Measurements from ENCODE around the gene SIX2. TPM values are rescaled to one million over a fixed set of nuclear protein-coding genes. Genes with fewer than 3 reads are reported as not detected.
"Not testable (repeated sequence)": the region's sequence is repeated elsewhere in the genome, so short reads cannot be mapped to it uniquely, and the experiment has no call there.

SIX2 gene
- 0.10 TPM for total RNA-seq

- Histone ChIP-seq H3K27me3 (ENCODE audit: insufficient read depth, low read length) (peaks cover 94% of the 10 kb centered on the region), H3K9me3 (ENCODE audit: low read depth, low read length) (no peaks in the 10 kb centered on the region), H3K4me3 (ENCODE audit: low read length) (no peak within 1 kb of the TSS), H3K4me1 (ENCODE audit: insufficient read depth, low read length) (peaks cover 32% of the 10 kb centered on the region)
Observed at GRCh38 chr2:45009303-45009927, at the start of gene SIX2. SIX2 (minus strand) TSS chr2:45009452; CDS start chr2:45009110, 342 bp downstream.

DNA sequence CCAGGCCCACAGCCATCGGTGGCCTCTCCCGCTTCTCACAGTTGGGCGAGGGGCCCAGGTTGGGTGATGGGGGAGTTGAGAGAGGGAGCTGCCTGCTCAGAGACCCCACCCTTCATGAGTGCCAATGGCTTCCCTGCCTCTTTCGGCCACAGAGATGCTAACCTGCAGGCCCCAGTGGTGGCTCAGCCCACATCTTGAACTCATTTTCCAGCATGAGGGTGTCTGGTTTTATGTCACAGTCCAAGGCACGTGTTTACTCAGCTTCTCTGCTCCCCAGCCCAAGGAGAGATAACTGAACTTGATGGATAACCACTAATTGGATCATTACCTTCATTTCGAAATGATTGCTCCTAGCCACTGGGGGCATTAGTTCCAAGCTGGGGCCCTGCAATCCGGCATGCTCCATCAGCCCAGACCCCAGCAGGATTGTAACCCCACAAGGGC, 45.9 kb upstream of the SIX2 start:
- Histone ChIP-seq H3K9me3 (ENCODE audit: low read depth, low read length) (no peaks in the 10 kb centered on the region), H3K27me3 (ENCODE audit: insufficient read depth, low read length) (no peaks in the 10 kb centered on the region), H3K4me1 (ENCODE audit: insufficient read depth, low read length) (no peaks in the 10 kb centered on the region), H3K4me3 (ENCODE audit: low read length) (no peak overlapping the region)

DNA sequence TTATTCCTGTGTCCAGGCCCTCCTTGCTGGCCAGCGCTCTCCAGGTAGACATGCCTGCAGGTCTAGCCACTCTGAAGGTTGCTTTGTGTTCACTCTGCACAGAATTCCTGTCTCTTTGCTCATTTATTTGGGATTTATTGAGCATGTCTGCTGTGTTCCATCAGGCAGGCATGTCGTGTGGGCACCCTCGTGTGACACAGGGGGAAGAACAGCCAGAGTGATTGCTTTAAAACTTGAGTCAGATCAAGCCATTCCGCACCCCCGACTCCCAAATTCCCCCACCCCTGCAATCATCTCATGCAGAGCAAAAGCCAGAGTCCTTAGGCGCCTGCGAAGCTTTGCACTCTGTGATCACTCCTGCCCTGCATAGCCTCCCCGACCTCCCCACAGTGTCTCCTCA, 44.7 kb upstream of the SIX2 start:
- no peaks in the 10 kb centered on the region for H3K4me1 ChIP-seq (ENCODE audit: insufficient read depth, low read length)
- H3K9me3 ChIP-seq (ENCODE audit: low read depth, low read length): no peaks in the 10 kb centered on the region
- H3K4me3 ChIP-seq (ENCODE audit: low read length): no peak overlapping the region
- H3K27me3 ChIP-seq (ENCODE audit: insufficient read depth, low read length): no peaks in the 10 kb centered on the region

- no peak overlapping the region for H3K4me3 ChIP-seq (ENCODE audit: low read length)
- H3K27me3 ChIP-seq (ENCODE audit: insufficient read depth, low read length): no peaks in the 10 kb centered on the region
- H3K4me1 ChIP-seq (ENCODE audit: insufficient read depth, low read length): no peaks in the 10 kb centered on the region
- H3K9me3 ChIP-seq (ENCODE audit: low read depth, low read length): no peaks in the 10 kb centered on the region
Observed at GRCh38 chr2:45052388-45052928, 43.2 kb upstream of the SIX2 start.

GRCh38 chr2:45049569-45050336, 40.5 kb upstream of the SIX2 start:
- no peaks in the 10 kb centered on the region for H3K9me3 ChIP-seq (ENCODE audit: low read depth, low read length)
- no peak overlapping the region for H3K4me3 ChIP-seq (ENCODE audit: low read length)
- H3K4me1 ChIP-seq (ENCODE audit: insufficient read depth, low read length): no peaks in the 10 kb centered on the region
- no peaks in the 10 kb centered on the region for H3K27me3 ChIP-seq (ENCODE audit: insufficient read depth, low read length)

GRCh38 chr2:45047301-45047700, 38.0 kb upstream of the SIX2 start:
- no peaks in the 10 kb centered on the region for H3K4me1 ChIP-seq (ENCODE audit: insufficient read depth, low read length)
- H3K9me3 ChIP-seq (ENCODE audit: low read depth, low read length): no peaks in the 10 kb centered on the region
- no peaks in the 10 kb centered on the region for H3K27me3 ChIP-seq (ENCODE audit: insufficient read depth, low read length)
- no peak overlapping the region for H3K4me3 ChIP-seq (ENCODE audit: low read length)

GRCh38 chr2:45046786-45047185, 37.5 kb upstream of the SIX2 start:
- Histone ChIP-seq H3K27me3 (ENCODE audit: insufficient read depth, low read length) (no peaks in the 10 kb centered on the region), H3K4me3 (ENCODE audit: low read length) (no peak overlapping the region), H3K4me1 (ENCODE audit: insufficient read depth, low read length) (no peaks in the 10 kb centered on the region), H3K9me3 (ENCODE audit: low read depth, low read length) (no peaks in the 10 kb centered on the region)

DNA sequence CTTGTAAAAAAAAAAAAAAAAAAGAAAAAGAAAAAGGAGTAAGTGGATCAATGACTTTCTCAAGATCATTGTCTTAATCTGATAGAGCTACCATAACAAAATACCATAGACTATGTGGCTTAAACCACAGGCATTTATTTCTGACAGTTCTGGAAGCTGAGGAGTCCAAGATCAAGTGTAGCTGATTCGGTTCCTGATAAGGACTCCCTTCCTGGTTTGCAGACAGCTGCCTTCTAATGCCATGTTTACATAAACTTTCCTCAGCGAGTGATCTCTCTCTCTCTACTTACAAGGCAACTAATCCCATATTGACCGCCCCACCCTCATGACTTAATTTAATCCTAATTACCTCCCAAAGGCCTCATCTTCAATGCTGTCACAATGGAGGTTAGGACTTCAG, 36.5 kb upstream of the SIX2 start:
- H3K9me3 ChIP-seq (ENCODE audit: low read depth, low read length): no peaks in the 10 kb centered on the region
- H3K4me1 ChIP-seq (ENCODE audit: insufficient read depth, low read length): no peaks in the 10 kb centered on the region
- H3K27me3 ChIP-seq (ENCODE audit: insufficient read depth, low read length): no peaks in the 10 kb centered on the region
- H3K4me3 ChIP-seq (ENCODE audit: low read length): no peak overlapping the region

DNA sequence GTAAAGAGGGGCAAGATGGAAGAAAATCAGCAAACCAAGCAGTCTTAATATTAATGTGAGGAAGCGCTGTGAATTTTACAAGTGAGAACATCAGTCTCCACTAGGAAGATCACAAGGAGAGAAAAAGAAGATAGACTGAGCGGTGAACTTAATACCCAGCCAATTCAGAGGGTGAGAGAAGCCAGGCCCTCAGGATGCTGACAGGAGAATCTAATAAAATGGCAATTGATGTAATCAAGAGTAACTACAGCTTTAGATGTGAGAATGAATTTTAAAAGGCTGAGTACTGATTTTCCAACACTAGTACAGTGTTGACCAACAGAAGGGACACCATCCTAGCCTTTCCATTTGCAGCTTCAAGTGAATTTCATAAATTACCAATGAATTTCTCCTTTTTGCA, 35.7 kb upstream of the SIX2 start:
- no peaks in the 10 kb centered on the region for H3K9me3 ChIP-seq (ENCODE audit: low read depth, low read length)
- no peak overlapping the region for H3K4me3 ChIP-seq (ENCODE audit: low read length)
- no peaks in the 10 kb centered on the region for H3K4me1 ChIP-seq (ENCODE audit: insufficient read depth, low read length)
- H3K27me3 ChIP-seq (ENCODE audit: insufficient read depth, low read length): no peaks in the 10 kb centered on the region

GRCh38 chr2:45043174-45043573, 33.9 kb upstream of the SIX2 start:
- H3K9me3 ChIP-seq (ENCODE audit: low read depth, low read length): no peaks in the 10 kb centered on the region
- H3K27me3 ChIP-seq (ENCODE audit: insufficient read depth, low read length): no peaks in the 10 kb centered on the region
- no peaks in the 10 kb centered on the region for H3K4me1 ChIP-seq (ENCODE audit: insufficient read depth, low read length)
- H3K4me3 ChIP-seq (ENCODE audit: low read length): no peak overlapping the region

GRCh38 chr2:45042401-45042800, 33.1 kb upstream of the SIX2 start:
- Histone ChIP-seq H3K4me3 (ENCODE audit: low read length) (no peak overlapping the region), H3K4me1 (ENCODE audit: insufficient read depth, low read length) (no peaks in the 10 kb centered on the region), H3K27me3 (ENCODE audit: insufficient read depth, low read length) (no peaks in the 10 kb centered on the region), H3K9me3 (ENCODE audit: low read depth, low read length) (no peaks in the 10 kb centered on the region)

DNA sequence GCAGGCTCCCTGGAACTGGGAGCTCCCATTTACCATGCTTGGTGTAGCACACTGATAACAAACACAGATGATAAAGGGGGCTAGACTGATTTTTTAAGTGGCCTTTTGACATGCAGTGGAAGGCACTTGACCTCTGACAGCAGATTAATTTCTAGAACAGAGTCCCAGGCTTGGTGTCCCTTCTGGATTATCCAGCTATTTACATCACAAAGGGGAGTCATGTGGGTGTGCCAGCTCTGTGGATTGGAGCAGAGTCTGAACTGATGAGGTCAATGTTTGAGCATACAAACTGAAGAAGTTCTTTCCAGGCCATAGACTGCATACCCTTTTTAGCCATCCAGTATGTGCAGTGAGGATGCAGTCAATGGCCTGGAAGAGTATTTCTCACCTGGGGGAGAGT, 31.5 kb upstream of the SIX2 start:
- H3K9me3 ChIP-seq (ENCODE audit: low read depth, low read length): no peaks in the 10 kb centered on the region
- no peaks in the 10 kb centered on the region for H3K4me1 ChIP-seq (ENCODE audit: insufficient read depth, low read length)
- H3K4me3 ChIP-seq (ENCODE audit: low read length): no peak overlapping the region
- H3K27me3 ChIP-seq (ENCODE audit: insufficient read depth, low read length): no peaks in the 10 kb centered on the region

GRCh38 chr2:45039804-45040203, 30.6 kb upstream of the SIX2 start:
- H3K9me3 ChIP-seq (ENCODE audit: low read depth, low read length); H3K27me3 ChIP-seq (ENCODE audit: insufficient read depth, low read length): not testable (repeated sequence)

GRCh38 chr2:45038861-45039260, 29.6 kb upstream of the SIX2 start:
- H3K4me3 ChIP-seq (ENCODE audit: low read length); H3K27me3 ChIP-seq (ENCODE audit: insufficient read depth, low read length); H3K4me1 ChIP-seq (ENCODE audit: insufficient read depth, low read length); H3K9me3 ChIP-seq (ENCODE audit: low read depth, low read length): not testable (repeated sequence)

More at GRCh38 chr2:45039804-45040203, 30.6 kb upstream of the SIX2 start:
- H3K4me1 ChIP-seq (ENCODE audit: insufficient read depth, low read length); H3K4me3 ChIP-seq (ENCODE audit: low read length): not testable (repeated sequence)

GRCh38 chr2:45033302-45033701, 24.1 kb upstream of the SIX2 start:
- Histone ChIP-seq H3K9me3 (ENCODE audit: low read depth, low read length) (no peaks in the 10 kb centered on the region), H3K27me3 (ENCODE audit: insufficient read depth, low read length) (no peaks in the 10 kb centered on the region), H3K4me1 (ENCODE audit: insufficient read depth, low read length) (no peaks in the 10 kb centered on the region), H3K4me3 (ENCODE audit: low read length) (no peak overlapping the region)

- H3K4me3 ChIP-seq (ENCODE audit: low read length): no peak overlapping the region
- H3K9me3 ChIP-seq (ENCODE audit: low read depth, low read length): no peaks in the 10 kb centered on the region
- H3K27me3 ChIP-seq (ENCODE audit: insufficient read depth, low read length): peaks cover 3% of the 10 kb centered on the region
- H3K4me1 ChIP-seq (ENCODE audit: insufficient read depth, low read length): no peaks in the 10 kb centered on the region
Observed at GRCh38 chr2:45031028-45031427, 21.8 kb upstream of the SIX2 start.

Measured in mononuclear cell (primary cell).